ENCODE data around the gene ABLIM3. TPM values are rescaled to one million over a fixed set of nuclear protein-coding genes. Genes with fewer than 3 reads are reported as not detected.
"Not testable (repeated sequence)": the region's sequence is repeated elsewhere in the genome, so short reads cannot be mapped to it uniquely, and the experiment has no call there.

ABLIM3 gene
- total and polyA plus RNA-seq, 2 experiments from 2014 or later, result 1.1 to 2.1 TPM

DNA sequence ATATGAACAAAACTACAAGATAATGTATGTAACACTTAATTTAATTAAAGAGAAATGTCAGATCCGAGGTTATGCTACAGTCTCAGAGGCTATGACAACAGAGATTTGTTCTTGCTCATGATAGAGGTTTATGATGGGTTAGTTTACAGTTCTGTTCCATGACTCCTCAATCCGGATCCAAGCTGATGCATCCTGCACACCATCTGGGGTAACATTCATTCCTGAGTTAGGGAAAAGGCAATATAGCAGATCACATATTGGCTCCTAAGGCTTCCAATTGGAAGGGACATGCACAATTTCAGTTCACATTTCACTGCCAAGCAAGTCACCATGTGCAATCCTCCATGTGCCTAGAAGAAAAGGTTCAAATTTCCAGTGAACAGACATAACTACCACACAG, 40.4 kb downstream of the ABLIM3 start:
- DNase-seq (ENCODE audit: low read depth in 1 of 2, low spot score in 1 of 2), result no peak
- H3K27me3 ChIP-seq, result peaks cover 8% of the 10 kb centered on the region

DNA sequence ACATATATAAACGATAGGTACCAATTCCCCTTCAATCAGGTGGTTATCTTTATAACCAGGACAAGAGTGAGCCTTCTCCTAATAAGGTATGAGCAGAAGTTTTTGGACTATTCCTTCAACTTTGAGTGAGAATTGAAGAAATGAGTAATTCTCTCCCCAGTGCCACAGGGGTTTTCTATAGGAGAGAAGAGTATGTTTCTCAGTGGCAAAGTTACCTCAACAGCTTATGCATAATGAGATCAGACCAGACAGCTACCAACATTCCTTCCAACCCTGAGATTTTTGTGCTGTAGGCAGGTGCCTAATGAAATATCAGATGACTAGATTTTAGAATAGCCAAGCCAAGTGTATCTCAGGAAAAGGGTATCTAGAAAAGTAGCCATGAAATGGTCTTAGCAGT, 40.9 kb downstream of the ABLIM3 start:
- Histone ChIP-seq H3K27me3 (peaks cover 8% of the 10 kb centered on the region), H3K4me3 (no peak overlapping the region), H3K36me3 (no peaks in the 10 kb centered on the region), H3K4me1 (ENCODE audit: low read depth) (peaks cover 5% of the 10 kb centered on the region), H3K9me3 (ENCODE audit: low read depth) (no peaks in the 10 kb centered on the region), H3K27ac (no peak overlapping the region)
- no peak for TF ChIP-seq CTCF (IDR thresholded peaks at IDR 0.05; ENCODE audit: low read depth, low read length)
- DNase-seq (ENCODE audit: low read depth in 1 of 2, low spot score in 1 of 2), result no peak

More for the DNA sequence above, 40.4 kb downstream of the ABLIM3 start:
- no peaks in the 10 kb centered on the region for H3K36me3 ChIP-seq
- H3K4me1 ChIP-seq (ENCODE audit: low read depth), result peaks cover 5% of the 10 kb centered on the region
- no peak overlapping the region for H3K27ac ChIP-seq
- H3K4me3 ChIP-seq, result no peak overlapping the region
- no peak for TF ChIP-seq CTCF (IDR thresholded peaks at IDR 0.05; ENCODE audit: low read depth, low read length)
- H3K9me3 ChIP-seq (ENCODE audit: low read depth), result no peaks in the 10 kb centered on the region

DNA sequence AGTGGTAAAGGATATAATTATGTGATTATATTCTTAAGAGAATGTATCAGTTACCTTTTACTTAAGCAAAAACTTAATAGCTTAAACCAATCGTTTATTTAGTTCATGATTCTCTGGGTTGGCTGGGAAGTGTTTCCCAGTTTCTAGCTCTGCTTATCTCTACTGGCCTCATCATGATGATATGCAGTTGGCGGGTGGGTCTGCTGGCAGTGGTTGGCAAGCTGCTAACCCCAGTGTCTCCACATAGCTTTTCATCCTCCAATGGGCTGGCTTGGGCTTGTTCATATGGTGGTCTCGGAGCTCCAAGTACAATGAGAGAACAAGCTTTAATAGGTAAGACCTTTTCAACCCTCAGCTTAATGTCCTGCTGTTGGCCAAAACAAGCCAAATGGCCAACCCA, 43.8 kb downstream of the ABLIM3 start:
- DNase-seq (ENCODE audit: low read depth in 1 of 2, low spot score in 1 of 2), result no peak
- H3K9me3 ChIP-seq (ENCODE audit: low read depth), result no peaks in the 10 kb centered on the region
- H3K4me1 ChIP-seq (ENCODE audit: low read depth), result peaks cover 5% of the 10 kb centered on the region
- H3K27me3 ChIP-seq, result peaks cover 8% of the 10 kb centered on the region
- TF ChIP-seq CTCF (IDR thresholded peaks at IDR 0.05; ENCODE audit: low read depth, low read length), result no peak
- no peak overlapping the region for H3K27ac ChIP-seq
- H3K36me3 ChIP-seq, result no peaks in the 10 kb centered on the region
- no peak overlapping the region for H3K4me3 ChIP-seq

- no peak for TF ChIP-seq CTCF (IDR thresholded peaks at IDR 0.05; ENCODE audit: low read depth, low read length)
- no peak for DNase-seq (ENCODE audit: low read depth in 1 of 2, low spot score in 1 of 2)
- H3K4me3 ChIP-seq, result no peak overlapping the region
- H3K27ac ChIP-seq, result no peak overlapping the region
- H3K4me1 ChIP-seq (ENCODE audit: low read depth), result peaks cover 5% of the 10 kb centered on the region
- H3K27me3 ChIP-seq, result peaks cover 2% of the 10 kb centered on the region
- H3K9me3 ChIP-seq (ENCODE audit: low read depth), result no peaks in the 10 kb centered on the region
- H3K36me3 ChIP-seq, result no peaks in the 10 kb centered on the region
These were observed 45.2 kb downstream of the ABLIM3 start for GRCh38 chr5:149186506-149186905.

GRCh38 chr5:149187617-149188016, 46.3 kb downstream of the ABLIM3 start:
- H3K36me3 ChIP-seq; H3K27me3 ChIP-seq; DNase-seq (ENCODE audit: low read depth in 1 of 2, low spot score in 1 of 2); H3K27ac ChIP-seq; H3K4me1 ChIP-seq (ENCODE audit: low read depth); H3K4me3 ChIP-seq; H3K9me3 ChIP-seq (ENCODE audit: low read depth): not testable (repeated sequence)

DNA sequence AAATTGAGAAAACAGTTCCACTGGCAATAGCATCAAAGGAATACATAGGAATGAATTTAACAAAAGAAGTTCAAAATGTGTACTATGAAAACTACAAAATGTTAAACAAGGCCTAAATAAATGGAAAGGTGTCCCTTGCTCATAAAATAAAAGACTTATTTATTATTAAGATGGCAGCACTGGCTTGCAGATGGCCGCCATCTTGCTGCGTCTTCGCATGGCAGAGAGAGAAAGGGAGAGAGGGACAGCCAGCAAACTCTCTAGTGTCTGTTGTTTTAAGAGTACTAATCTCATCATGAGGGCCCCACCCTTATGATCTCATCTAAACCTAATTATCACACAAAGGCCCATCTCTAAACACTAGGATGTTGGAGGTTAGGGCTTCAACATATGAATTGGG, 47.1 kb downstream of the ABLIM3 start:
- Histone ChIP-seq H3K27ac (no peak overlapping the region), H3K27me3 (no peaks in the 10 kb centered on the region), H3K4me1 (ENCODE audit: low read depth) (peaks cover 10% of the 10 kb centered on the region), H3K9me3 (ENCODE audit: low read depth) (no peaks in the 10 kb centered on the region), H3K4me3 (no peak overlapping the region), H3K36me3 (no peaks in the 10 kb centered on the region)
- TF ChIP-seq CTCF (IDR thresholded peaks at IDR 0.05; ENCODE audit: low read depth, low read length), result no peak
- DNase-seq (ENCODE audit: low read depth in 1 of 2, low spot score in 1 of 2), result no peak
